ENCODE measurements around the gene ADGRE2.
A peak's percentile ranks its signal among the peaks of the same experiment; 100 is the strongest.
"Not testable (repeated sequence)": the region's sequence is repeated elsewhere in the genome, so short reads cannot be mapped to it uniquely, and the experiment has no call there.

The ADGRE2 gene

GRCh38 chr19:14765841-14766240, 12.5 kb downstream of the ADGRE2 start:
- H3K18ac ChIP-seq (ENCODE audit: low read length); H3K27me3 ChIP-seq (ENCODE audit: control insufficient read depth in 3 of 3, insufficient read depth in 3 of 3, low read depth in 1 of 3, low read length in 3 of 3); H3K27ac ChIP-seq (replicated peaks; ENCODE audit: low read length); DNase-seq (ENCODE audit: low spot score); H2AFZ ChIP-seq (ENCODE audit: low read length); H2BK120ac ChIP-seq (ENCODE audit: low read depth, low read length); H2BK5ac ChIP-seq (ENCODE audit: low read length); H4K8ac ChIP-seq (ENCODE audit: low read depth, low read length); H3K79me1 ChIP-seq (ENCODE audit: low read depth, low read length); H3K4me1 ChIP-seq (ENCODE audit: control insufficient read depth in 2 of 2, insufficient read depth in 1 of 2, low read depth in 1 of 2, low read length in 2 of 2); H3K4me3 ChIP-seq (ENCODE audit: low read length in 2 of 2); H3K9me3 ChIP-seq (replicated peaks in 1 of 2; ENCODE audit: control insufficient read depth in 2 of 2, insufficient read depth in 1 of 2, low read depth in 1 of 2, low read length in 2 of 2); H3K36me3 ChIP-seq (replicated peaks in 1 of 2; ENCODE audit: control insufficient read depth in 2 of 2, insufficient read depth in 2 of 2, low read length in 2 of 2); H3K4me2 ChIP-seq (ENCODE audit: insufficient read depth, low read length, poor library complexity, severe bottlenecking); H2BK12ac ChIP-seq (ENCODE audit: low read length); H4K91ac ChIP-seq (ENCODE audit: low read depth, low read length, poor library complexity); H3K14ac ChIP-seq (ENCODE audit: low read length); H3K23ac ChIP-seq (ENCODE audit: low read depth, low read length, poor library complexity); H2AK5ac ChIP-seq (ENCODE audit: low read depth, low read length); H2BK15ac ChIP-seq (ENCODE audit: low read length); H3K4ac ChIP-seq (ENCODE audit: low read length); H3K9ac ChIP-seq (ENCODE audit: low read depth, low read length, poor library complexity): not testable (repeated sequence)
- no CpG with 5 or more reads among the region's 15 CpGs for WGBS, 2 donors (ENCODE audit: extremely low coverage in 2 of 2, insufficient read length in 2 of 2, insufficient replicate concordance in 1 of 2)

GRCh38 chr19:14765403-14765802, 13.0 kb downstream of the ADGRE2 start:
- not testable (repeated sequence) for H2BK15ac ChIP-seq (ENCODE audit: low read length); H3K4me3 ChIP-seq (ENCODE audit: low read length in 2 of 2); H3K79me1 ChIP-seq (ENCODE audit: low read depth, low read length); H2BK120ac ChIP-seq (ENCODE audit: low read depth, low read length); H3K23ac ChIP-seq (ENCODE audit: low read depth, low read length, poor library complexity); H3K27ac ChIP-seq (replicated peaks; ENCODE audit: low read length); H3K14ac ChIP-seq (ENCODE audit: low read length); H3K4ac ChIP-seq (ENCODE audit: low read length); H2AFZ ChIP-seq (ENCODE audit: low read length); H3K4me2 ChIP-seq (ENCODE audit: insufficient read depth, low read length, poor library complexity, severe bottlenecking); H3K27me3 ChIP-seq (ENCODE audit: control insufficient read depth in 3 of 3, insufficient read depth in 3 of 3, low read depth in 1 of 3, low read length in 3 of 3); H3K18ac ChIP-seq (ENCODE audit: low read length); H3K9me3 ChIP-seq (replicated peaks in 1 of 2; ENCODE audit: control insufficient read depth in 2 of 2, insufficient read depth in 1 of 2, low read depth in 1 of 2, low read length in 2 of 2); H2BK12ac ChIP-seq (ENCODE audit: low read length); H2AK5ac ChIP-seq (ENCODE audit: low read depth, low read length); H3K4me1 ChIP-seq (ENCODE audit: control insufficient read depth in 2 of 2, insufficient read depth in 1 of 2, low read depth in 1 of 2, low read length in 2 of 2); H3K36me3 ChIP-seq (replicated peaks in 1 of 2; ENCODE audit: control insufficient read depth in 2 of 2, insufficient read depth in 2 of 2, low read length in 2 of 2); H3K9ac ChIP-seq (ENCODE audit: low read depth, low read length, poor library complexity); H2BK5ac ChIP-seq (ENCODE audit: low read length); H4K8ac ChIP-seq (ENCODE audit: low read depth, low read length); DNase-seq (ENCODE audit: low spot score); H4K91ac ChIP-seq (ENCODE audit: low read depth, low read length, poor library complexity)
- WGBS, 2 donors (ENCODE audit: extremely low coverage in 2 of 2, insufficient read length in 2 of 2, insufficient replicate concordance in 1 of 2) = no CpG with 5 or more reads among the region's 18 CpGs

- Histone ChIP-seq H3K18ac (ENCODE audit: low read length) (no peak overlapping the region), H3K9ac (ENCODE audit: low read depth, low read length, poor library complexity) (no peak overlapping the region), H3K4me2 (ENCODE audit: insufficient read depth, low read length, poor library complexity, severe bottlenecking) (no peak overlapping the region), H3K4me3 (ENCODE audit: low read length in 2 of 2) (no peak overlapping the region), H3K4ac (ENCODE audit: low read length) (no peak overlapping the region), H3K9me3 (replicated peaks in 1 of 2; ENCODE audit: control insufficient read depth in 2 of 2, insufficient read depth in 1 of 2, low read depth in 1 of 2, low read length in 2 of 2) (peaks cover 0 to 2% of the 10 kb centered on the region in 2 donors), H2BK12ac (ENCODE audit: low read length) (no peak overlapping the region), H3K27me3 (ENCODE audit: control insufficient read depth in 3 of 3, insufficient read depth in 3 of 3, low read depth in 1 of 3, low read length in 3 of 3) (no peaks in the 10 kb centered on the region), H3K27ac (replicated peaks; ENCODE audit: low read length) (no peak overlapping the region), H2AK5ac (ENCODE audit: low read depth, low read length) (peak overlapping the region; percentile 14), H3K36me3 (replicated peaks in 1 of 2; ENCODE audit: control insufficient read depth in 2 of 2, insufficient read depth in 2 of 2, low read length in 2 of 2) (peaks cover 0 to 3% of the 10 kb centered on the region in 2 donors), H3K23ac (ENCODE audit: low read depth, low read length, poor library complexity) (no peak overlapping the region), H2BK15ac (ENCODE audit: low read length) (no peak overlapping the region), H2BK5ac (ENCODE audit: low read length) (no peak overlapping the region), H4K91ac (ENCODE audit: low read depth, low read length, poor library complexity) (no peak overlapping the region), H3K14ac (ENCODE audit: low read length) (no peak overlapping the region), H3K4me1 (ENCODE audit: control insufficient read depth in 2 of 2, insufficient read depth in 1 of 2, low read depth in 1 of 2, low read length in 2 of 2) (peaks cover 0 to 1% of the 10 kb centered on the region in 2 donors), H2AFZ (ENCODE audit: low read length) (no peak overlapping the region), H3K79me1 (ENCODE audit: low read depth, low read length) (no peaks in the 10 kb centered on the region), H4K8ac (ENCODE audit: low read depth, low read length) (no peak overlapping the region), H2BK120ac (ENCODE audit: low read depth, low read length) (no peak overlapping the region)
- WGBS, 2 donors (ENCODE audit: extremely low coverage in 2 of 2, insufficient read length in 2 of 2, insufficient replicate concordance in 1 of 2) = no CpG with 5 or more reads among the region's 9 CpGs
- no peak for DNase-seq (ENCODE audit: low spot score)
Measured at GRCh38 chr19:14764401-14764800, 14.0 kb downstream of the ADGRE2 start.

- H3K9me3 ChIP-seq (replicated peaks in 1 of 2; ENCODE audit: control insufficient read depth in 2 of 2, insufficient read depth in 1 of 2, low read depth in 1 of 2, low read length in 2 of 2) = peaks cover 0 to 2% of the 10 kb centered on the region in 2 donors
- H4K8ac ChIP-seq (ENCODE audit: low read depth, low read length) = no peak overlapping the region
- no peak for DNase-seq (ENCODE audit: low spot score)
- no peak overlapping the region for H3K14ac ChIP-seq (ENCODE audit: low read length)
- no peaks in the 10 kb centered on the region for H3K27me3 ChIP-seq (ENCODE audit: control insufficient read depth in 3 of 3, insufficient read depth in 3 of 3, low read depth in 1 of 3, low read length in 3 of 3)
- H2BK120ac ChIP-seq (ENCODE audit: low read depth, low read length) = no peak overlapping the region
- 100% methylated on average over 1 of the region's 4 CpGs; no CpG with 5 or more reads in 1 of the 2 donors for WGBS, 2 donors (ENCODE audit: extremely low coverage in 2 of 2, insufficient read length in 2 of 2, insufficient replicate concordance in 1 of 2)
- H2BK5ac ChIP-seq (ENCODE audit: low read length) = no peak overlapping the region
- no peak overlapping the region for H2AFZ ChIP-seq (ENCODE audit: low read length)
- H2BK12ac ChIP-seq (ENCODE audit: low read length) = no peak overlapping the region
- no peak overlapping the region for H3K18ac ChIP-seq (ENCODE audit: low read length)
- H3K23ac ChIP-seq (ENCODE audit: low read depth, low read length, poor library complexity) = no peak overlapping the region
- H3K4me2 ChIP-seq (ENCODE audit: insufficient read depth, low read length, poor library complexity, severe bottlenecking) = no peak overlapping the region
- H3K79me1 ChIP-seq (ENCODE audit: low read depth, low read length) = no peaks in the 10 kb centered on the region
- H4K91ac ChIP-seq (ENCODE audit: low read depth, low read length, poor library complexity) = no peak overlapping the region
- H2AK5ac ChIP-seq (ENCODE audit: low read depth, low read length) = no peak overlapping the region
- H2BK15ac ChIP-seq (ENCODE audit: low read length) = no peak overlapping the region
- H3K27ac ChIP-seq (replicated peaks; ENCODE audit: low read length) = no peak overlapping the region
- H3K4me1 ChIP-seq (ENCODE audit: control insufficient read depth in 2 of 2, insufficient read depth in 1 of 2, low read depth in 1 of 2, low read length in 2 of 2) = no peaks in the 10 kb centered on the region
- no peak overlapping the region for H3K4me3 ChIP-seq (ENCODE audit: low read length in 2 of 2)
- peaks cover 0 to 3% of the 10 kb centered on the region in 2 donors for H3K36me3 ChIP-seq (replicated peaks in 1 of 2; ENCODE audit: control insufficient read depth in 2 of 2, insufficient read depth in 2 of 2, low read length in 2 of 2)
- no peak overlapping the region for H3K9ac ChIP-seq (ENCODE audit: low read depth, low read length, poor library complexity)
- no peak overlapping the region for H3K4ac ChIP-seq (ENCODE audit: low read length)
Measured at GRCh38 chr19:14763497-14764145, 14.7 kb downstream of the ADGRE2 start.
